HG02970 (cell line): ENCODE results near the gene TRAIP.
A peak's percentile ranks its signal among the peaks of the same experiment; 100 is the strongest.

ENCODE experiments used
- ATAC-seq: cut with Tn5 transposase; IDR thresholded peaks from one replicate; pipeline ENCODE4 v1.9.1; 2021; ENCODE audit warnings: mild to moderate bottlenecking, moderate library complexity, moderate number of reproducible peaks; ENCODE audit not compliant: unreplicated experiment, low FRiP score

TRAIP gene

DNA sequence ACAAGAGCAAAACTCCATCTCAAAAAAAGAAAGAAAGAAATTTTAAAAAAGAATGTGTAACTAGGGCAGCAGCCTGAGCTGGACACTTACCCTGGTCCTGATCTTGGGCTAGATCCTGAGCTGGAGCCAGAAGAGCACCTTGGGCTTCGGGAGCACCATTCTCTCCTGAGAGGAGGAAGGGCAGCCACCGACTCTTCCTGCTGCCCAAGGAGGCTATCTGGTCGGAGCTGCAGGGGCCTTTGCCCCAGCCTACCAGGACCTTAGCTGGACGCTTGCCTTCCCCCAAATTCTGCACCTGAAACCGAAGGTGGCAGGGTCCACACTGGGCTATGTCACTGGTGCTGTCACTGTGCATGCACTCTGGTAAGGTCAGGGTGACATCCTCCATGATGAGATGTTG is 20.2 kb upstream of the TRAIP start:
- no peak for ATAC-seq

DNA sequence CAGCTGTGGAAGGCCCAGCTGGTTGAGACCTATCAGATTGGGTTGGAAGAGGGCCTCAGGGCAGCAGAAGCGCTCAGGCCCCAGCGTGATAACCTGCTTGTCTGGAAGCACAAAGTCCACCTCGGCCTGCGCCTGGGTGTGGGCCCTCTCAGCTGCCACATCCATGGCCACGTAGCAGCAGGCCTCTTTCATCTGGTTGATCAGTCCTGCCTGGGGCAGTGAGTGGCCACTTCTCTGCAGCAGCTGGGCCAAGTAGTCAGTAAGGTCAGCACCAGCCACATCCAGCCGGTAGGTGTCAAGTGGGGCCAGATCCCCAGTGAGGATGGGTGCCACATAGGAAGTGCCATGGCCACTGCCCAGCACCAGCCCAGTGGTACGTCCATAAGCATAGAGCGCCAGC is 17.3 kb upstream of the TRAIP start:
- no peak for ATAC-seq

DNA sequence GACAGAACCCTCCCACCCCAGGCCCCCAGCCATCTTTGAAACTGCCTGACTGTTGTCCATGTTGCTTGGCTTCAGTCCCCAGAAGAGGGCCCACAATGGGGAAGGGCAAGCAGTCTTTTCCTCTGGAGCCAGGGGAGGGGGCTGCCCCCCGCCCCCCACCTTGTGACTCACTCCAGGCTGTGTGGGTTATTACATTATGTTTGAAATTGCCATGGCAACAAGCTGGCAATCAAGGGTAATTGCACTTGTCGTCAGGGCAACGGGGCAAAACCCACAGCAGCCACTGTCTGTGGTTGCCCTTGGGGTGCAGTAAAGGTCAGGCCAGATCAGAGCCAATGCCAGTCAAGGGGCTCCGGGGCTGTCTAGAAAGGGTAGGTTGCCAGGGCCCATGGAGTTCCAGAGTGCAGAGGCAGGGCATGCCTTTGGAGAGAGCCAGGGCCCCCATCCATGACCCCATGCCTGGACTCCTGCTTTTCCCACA is 16.5 kb upstream of the TRAIP start:
- no peak for ATAC-seq

DNA sequence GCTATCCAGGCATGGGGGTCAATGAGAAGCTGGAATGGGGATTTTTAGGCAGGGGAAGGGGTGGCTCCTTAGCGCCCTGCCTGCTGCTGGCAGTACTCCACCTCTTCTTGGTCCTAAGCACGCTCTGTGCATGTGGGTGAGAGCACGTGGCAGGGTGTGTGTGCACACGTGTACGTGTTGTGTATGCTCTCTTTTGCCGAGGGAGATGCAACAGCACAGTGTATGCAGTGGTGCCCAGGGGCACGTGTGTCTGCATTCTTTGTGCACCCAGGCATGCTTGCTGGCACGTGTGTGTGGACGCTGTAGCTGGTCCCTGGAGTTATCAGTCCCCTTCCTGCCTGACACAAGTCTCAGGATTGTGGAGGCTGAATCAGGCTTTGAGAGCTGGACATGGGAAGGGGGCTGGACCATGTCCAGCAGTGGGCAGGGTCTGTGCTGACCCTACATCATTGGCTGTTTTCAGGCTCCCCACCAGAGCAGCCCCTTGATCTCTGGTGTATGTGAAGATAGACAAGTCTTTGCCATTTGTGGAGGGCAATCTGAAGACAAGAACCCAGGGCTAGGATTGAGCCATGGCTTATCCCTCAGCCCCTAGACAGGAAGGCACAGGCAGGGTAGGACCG is 15.3 kb upstream of the TRAIP start:
- ATAC-seq = no peak

DNA sequence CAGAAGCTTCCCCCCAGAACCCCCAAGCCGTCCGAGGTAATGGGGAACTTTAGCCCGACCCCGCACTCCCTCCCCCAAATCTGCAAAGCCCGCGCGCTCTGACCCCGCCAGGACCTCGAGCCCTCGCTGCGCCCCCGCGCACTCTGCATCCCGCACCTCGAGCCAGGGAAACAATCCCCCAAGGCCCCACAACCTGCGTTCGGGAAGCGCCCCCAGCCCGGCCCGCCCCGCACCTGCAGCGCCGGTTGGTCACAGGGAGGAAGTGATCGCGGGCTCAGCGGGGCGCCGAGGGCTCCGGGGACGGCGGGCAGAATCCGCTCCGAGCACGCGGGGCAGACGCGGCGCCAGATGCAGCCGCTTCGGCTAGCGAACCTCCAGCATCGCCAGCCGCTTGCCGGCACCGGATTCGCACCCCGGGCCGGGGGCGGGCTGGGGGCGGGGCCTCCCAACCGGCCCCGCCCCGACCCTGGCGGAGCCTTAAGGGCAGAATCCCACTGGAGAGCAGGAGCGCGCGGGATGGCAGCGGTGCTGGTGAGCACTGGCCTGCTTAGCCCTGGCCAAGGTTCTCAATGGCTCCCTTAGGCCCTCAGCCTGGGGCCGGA is 13.3 kb upstream of the TRAIP start, which contains the start of gene CAMKV:
TSS of gene CAMKV (minus strand) at position 382 of the 602 bp plus-strand sequence. CDS start 7,518 bp downstream, outside the sequence.
- ATAC-seq = no peak

DNA sequence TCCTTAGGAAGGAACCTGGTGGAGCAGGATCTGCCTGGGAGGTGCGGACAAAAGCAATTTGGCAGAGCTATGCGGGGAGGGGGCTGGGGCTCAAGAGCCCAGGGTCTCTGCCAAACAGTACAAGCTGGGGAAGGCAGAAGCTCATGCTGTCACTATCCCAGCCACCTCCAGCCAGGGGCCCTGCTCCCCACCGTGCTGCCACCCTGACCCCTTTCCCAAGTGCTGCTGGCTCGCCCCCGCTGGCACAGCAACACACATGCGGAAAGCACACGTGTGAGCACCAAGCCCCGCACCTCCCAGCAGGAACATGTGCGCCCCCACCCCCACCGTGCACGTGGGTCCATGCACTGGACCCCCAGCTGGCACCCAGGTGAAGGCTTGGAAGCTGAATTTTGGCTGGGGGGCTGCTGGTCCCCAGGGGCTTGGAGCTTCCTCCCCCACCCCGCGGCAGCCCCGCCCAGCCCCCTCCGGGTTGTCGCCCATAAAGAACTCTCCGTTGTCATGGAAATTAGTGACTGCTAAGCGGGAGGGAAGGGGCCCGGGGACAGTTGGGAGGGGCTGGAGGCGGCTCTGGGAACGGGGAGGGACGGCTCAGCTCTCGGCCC is 12.6 kb upstream of the TRAIP start:
- no peak for ATAC-seq

DNA sequence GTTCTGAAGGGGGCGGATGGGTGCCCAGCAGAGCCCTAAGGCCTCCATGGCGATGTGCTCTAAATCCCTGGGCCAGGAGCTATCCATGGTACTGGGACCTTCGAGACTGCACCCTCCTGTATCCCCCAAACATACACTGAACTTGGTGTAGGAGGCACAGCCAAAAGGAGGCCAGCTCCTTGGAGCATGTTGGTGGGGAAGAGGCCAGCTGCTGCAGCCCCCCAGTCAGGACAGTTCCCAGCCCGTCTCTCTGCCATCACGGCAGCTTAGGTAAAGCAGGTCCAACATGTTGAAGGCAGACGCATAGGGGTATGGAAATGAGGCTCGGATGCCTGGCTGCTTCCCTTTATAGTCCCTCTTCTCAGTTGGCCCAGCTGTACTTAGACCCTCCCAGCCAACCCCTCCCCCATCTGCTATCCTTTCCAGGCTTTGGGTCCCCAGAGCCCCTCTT is 11.5 kb upstream of the TRAIP start:
- ATAC-seq = no peak

DNA sequence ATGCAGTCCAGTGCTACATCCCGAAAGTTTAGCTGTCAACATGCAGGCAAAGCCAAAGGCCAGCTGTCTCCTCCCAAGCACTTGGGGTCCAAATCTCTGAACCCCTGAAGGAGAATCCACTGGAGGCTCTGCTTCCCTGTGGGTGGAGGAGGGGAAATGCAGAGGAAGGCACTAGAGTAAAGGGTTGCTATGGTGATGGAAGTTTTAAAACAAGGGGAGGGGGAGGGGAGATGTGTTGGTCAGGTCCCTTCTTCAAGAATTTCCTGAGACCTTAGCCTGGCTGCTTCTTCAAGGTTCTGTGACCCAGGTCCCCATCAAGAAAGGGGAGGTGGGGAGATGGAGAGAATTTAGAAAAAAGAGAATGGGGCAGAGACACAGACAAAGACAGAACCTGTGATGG is 11.0 kb upstream of the TRAIP start:
- ATAC-seq = no peak

DNA sequence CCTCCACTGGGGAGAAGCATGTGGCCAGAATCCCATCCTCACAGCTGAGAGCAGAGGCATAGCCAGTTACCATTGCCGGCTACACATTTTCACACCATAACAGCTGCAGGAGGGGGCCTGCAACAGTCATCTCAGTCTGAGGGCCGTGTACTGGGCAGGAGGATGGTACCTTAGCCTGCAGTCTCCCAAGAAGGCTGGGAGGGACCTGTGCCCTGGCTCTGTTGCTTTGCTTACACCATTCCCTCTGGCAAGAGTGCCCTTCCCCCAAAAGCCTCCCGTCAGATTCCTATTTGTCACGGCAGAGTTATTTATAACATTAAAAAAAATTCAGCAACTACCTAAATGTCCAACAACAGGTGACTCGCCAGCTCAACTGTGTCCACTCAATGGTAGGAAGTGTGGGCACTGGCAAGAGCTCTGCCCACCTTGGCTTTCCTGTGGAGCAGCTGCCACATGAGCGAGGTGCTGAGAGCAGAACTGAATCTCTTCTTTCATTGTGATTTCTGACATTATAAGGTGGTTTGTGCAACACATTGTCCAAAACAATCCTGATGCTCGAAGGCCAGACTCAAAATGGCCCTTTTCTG is 8.9 kb upstream of the TRAIP start:
- no peak for ATAC-seq

DNA sequence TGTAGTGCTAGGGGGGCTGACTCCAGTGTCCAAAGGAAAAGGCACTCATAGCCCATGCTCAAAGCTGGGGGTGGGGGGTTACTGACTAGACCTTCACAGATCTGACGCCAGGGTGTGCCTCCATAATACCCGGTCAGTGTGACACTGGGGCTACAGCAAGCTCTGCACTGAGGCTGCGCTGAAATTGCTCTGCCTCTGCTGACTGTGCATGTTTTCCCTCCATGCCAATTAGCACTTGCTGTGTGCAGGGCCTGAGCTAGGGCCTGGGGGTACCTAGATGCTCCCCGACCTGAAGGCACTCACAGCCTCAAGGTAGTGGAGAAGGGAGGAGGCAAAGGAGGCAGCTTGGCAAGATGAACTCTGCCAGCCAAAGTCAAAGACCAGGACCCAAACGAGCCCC is 8.1 kb upstream of the TRAIP start:
- ATAC-seq = no peak

DNA sequence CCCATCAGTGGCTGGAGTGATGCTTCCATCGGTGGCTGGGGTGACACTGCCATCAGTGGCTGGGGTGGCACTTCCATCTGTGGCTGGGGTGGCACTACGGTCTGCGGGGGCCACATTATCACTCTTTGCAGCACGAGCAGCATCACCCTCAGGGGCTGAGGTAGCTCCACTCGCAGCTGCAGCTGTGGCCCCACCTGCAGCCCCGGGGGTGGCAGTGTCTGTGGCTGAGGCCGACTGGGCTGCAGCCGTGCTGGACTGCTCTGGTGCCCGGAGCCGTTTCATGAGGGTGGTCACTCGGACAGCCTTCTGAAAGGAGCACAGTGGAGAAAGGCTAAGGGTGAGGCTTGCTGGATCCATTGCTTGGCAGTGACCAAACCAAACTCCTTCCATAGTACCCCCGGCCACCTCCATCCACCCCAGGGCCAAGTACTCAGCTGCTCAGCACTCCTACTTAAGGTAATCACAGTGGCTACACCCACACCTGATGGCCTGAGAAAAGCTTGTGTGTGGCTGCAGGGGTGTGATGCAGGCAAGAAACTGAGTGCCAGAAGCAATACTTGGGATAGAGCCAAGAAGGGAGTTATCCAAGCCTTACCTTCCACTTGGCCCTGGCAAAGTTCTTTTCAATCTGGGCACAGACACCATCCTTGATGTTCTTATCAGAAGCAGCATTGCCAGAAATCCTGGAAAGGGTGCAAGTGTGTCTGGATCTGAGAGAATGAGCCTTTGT is 3.4 kb upstream of the TRAIP start:
- ATAC-seq = no peak

DNA sequence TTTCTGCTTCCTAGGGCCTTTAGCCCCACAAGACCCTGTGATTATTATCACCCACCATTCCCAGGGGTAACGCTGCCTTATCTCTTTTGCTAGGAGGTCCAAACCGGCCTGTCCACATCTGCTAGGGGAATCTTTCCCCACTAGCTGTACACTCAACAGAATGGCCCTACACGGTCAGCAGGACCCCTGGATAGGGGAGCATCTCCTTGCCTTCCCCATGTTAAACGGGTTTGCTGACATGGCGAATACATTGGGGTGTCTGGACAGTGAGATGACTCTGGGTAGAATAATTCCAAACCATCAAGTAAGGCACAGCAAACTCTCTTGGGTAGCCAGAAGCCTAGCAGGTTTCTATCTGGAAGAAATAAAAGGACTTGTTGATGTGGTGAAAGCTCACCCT is 702 bp downstream of the TRAIP start:
- no peak for ATAC-seq

DNA sequence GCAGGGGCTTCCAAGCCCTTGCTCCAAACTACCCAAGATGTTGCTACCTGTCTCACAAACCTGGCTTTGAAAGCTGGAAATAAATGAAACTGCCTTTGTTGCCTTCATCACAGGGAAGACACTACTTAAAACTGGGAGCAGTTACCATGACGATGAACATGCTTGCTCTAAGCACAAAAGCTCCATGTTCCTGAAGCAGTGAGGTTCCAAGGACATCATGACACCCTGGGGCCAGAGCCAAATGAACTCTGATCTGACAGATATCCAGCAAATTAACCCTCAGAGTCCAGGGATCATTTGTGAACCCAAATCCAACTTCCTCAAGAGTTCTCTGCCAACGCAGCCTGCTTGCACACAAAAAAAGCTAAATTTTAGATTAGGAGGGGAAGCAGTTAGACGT is 10.7 kb downstream of the TRAIP start:
- ATAC-seq = no peak

DNA sequence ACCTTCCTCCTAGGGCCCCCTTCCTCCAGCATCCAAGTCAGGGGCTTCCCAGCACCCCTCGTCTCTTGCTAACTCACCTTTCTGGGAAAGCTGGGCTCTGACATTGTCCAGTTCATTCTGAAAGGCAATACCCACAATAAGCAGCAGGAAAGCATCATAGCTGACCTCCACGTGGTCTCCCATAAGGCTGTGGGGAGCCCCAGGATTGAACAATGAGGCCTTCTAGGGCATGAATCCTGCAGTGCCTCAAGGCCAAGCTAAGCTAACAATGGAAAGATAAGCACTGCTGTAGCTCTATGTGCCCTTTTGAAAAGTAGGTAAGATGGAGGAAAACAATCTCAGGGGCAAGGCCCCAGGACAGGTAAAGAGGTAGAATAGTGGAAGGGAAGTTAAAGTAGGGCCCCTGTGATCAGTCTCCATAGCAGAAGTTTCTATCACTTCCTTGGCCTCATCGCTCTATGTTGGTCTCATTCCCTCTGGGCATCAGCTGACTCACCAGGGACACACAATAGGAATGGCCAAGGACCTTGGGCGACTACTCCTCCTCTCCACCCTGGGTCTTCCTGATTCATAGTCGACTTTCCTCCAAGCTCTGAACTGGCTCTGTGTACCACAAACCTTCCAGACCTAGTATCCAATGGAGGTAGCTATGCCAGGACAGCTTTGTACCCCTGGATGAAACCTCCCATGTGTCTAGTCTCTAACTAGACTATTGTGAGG is 11.7 kb downstream of the TRAIP start:
- no peak for ATAC-seq

DNA sequence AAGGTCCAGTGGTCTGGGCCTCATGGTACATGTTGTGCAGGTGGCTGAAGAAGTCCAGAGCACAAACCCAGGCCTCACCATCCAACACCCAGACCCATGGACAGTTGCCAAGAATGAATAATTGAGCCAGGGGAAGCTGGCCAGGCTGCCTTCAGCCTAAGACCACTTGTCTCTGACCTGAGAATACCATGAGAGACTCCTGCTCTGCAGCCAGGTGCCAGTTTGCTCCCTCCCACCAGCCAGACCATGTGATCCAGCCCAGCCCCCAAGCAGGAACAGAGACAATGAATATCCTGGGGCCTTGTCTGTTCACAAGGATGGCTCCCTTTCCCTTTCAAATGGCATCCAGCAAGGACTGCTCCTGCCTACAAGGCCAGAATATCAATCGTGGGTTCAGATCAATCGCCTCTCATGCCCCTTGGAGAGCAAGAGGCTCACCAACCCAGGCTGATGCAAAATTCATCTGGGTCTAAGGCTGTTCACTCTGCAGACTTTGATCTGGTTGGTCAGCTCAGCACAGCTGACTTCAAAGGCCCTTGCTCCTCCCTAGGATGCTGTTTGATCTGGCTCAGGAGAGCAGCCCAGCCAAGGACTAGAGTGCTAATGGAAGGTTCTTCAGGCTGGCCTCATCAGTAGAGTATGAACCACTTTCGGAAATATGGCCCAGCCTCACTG is 13.4 kb downstream of the TRAIP start:
- ATAC-seq = no peak

DNA sequence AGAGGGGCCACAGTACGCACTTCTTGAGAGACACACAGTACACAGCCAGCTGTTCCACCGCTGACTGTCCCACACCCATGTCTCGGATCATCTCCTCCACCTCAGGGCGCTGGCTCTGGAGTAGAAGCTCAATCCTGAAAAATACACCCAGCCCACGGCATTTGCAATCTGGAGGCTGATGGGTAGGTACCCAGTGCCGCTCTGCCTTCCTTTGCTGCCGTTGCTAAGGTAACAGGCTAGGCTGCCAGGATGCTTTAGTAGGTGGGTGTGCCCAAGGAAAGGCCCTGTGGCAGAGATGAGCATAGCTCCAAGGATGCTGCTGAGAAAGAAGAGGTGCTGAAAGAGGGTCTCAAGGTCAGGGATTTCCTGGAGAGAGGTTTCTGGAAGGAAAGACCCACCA is 14.6 kb downstream of the TRAIP start:
- no peak for ATAC-seq

DNA sequence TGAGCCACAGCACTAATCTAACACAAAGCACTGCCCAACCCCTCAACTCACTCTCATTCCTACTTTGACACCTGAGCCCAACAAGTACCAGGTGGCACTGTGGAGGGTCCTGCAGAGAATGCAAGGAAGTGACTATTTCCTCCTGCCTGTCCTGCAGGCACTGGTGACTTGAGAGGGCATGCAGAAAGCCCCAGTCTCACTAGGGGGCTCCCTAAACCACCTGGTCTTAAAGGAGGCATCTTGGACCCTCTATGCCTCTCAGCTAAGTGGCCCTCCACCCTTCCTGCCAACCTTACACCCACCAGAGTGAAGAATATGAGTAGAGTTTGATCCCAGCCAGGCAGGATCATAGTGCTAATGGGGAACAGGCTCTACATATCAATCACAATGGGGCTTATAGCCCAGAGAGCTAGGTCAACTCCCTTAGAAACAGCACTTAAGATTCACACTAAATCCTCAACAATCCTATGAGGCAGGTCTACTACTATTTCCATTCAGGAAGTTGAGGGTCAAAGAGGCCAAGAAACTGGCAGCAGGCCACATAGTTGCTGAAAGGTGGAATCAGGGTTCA is 15.2 kb downstream of the TRAIP start:
- no peak for ATAC-seq

DNA sequence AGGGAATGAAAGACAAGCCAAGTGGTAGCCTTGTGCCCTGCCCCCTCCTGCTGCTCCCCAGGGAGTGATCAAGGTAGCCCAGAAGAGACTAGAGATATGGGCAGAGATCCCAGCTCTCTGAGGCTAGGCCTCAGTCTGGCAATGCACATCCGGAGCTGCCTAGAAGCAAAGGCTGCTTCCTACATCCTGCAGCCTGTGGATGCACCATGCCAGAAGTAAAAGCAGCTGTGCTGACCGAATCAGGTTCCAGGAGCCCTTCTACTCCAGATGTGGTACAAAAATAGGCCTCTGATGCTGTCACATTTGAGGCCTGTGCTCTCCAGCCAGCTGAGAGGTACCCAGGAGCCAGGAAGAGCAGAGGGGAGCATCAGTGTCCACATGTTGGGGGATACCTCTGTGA is 16.0 kb downstream of the TRAIP start:
- ATAC-seq = no peak

DNA sequence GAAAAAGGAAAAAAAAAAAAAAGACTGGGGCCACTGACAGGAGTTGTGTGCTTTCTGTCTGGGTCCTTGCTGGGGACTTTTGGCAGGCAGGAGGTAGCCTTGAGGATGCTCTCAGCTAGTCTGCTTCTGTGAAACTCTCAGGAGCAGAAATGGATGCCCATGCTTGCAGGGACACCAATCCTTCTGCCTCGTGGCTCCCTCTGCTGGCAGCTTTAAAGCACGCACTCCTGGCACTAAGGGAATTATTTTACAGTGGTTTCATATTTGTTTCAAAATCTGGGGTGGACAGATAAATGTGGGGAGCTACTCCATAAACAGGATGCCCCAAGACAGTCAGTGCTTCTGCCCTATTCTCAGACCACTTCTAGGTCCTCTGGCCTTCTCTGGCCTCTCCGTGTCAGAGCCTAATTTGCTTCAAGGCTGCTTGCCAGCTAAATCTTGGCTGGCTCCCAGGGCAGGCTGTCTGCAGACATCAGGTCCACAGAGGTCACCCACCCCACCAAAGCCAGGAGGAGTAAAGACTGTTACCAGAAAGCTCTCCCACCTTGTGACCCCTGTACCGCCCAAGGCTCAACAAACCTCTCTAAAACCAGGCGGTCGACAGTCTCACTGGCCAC is 17.1 kb downstream of the TRAIP start:
- peak; percentile 52 for ATAC-seq
